GM23248 (cell line): ENCODE data around the gene GLI1. TPM values are rescaled to one million over a fixed set of nuclear protein-coding genes. Genes with fewer than 3 reads are reported as not detected.
A peak's percentile ranks its signal among the peaks of the same experiment; 100 is the strongest.
"Not testable (repeated sequence)": the region's sequence is repeated elsewhere in the genome, so short reads cannot be mapped to it uniquely, and the experiment has no call there.

Source experiments
- DNase-seq: peaks from one replicate; pipeline ENCODE4 v3.0.0-alpha.2; 2015
- H2AFZ ChIP-seq: fragments of 200-600 bp; sonication (generic); 2 replicates; pipeline ENCODE4 v1.6.1; 2016; ENCODE audit warnings: antibody characterized with exemption
- H3F3A ChIP-seq: fragments of 200-600 bp; sonication (generic); 2 replicates; pipeline ENCODE4 v1.6.1; 2016; ENCODE audit warnings: mild to moderate bottlenecking, antibody characterized with exemption, mixed run types; ENCODE audit not compliant: insufficient read depth
- H3K27ac ChIP-seq: fragments of 200-600 bp; sonication (generic); 2 replicates; pipeline ENCODE4 v1.5.1; 2016; ENCODE audit warnings: mild to moderate bottlenecking
- H3K27me3 ChIP-seq: fragments of 200-600 bp; sonication (generic); replicated peaks from 2 replicates; pipeline ENCODE4 v1.6.1; 2016; ENCODE audit warnings: mild to moderate bottlenecking; ENCODE audit not compliant: insufficient read depth
- H3K36me3 ChIP-seq: fragments of 200-600 bp; sonication (generic); 2 replicates; pipeline ENCODE4 v1.6.1; 2016; ENCODE audit warnings: low read depth, mild to moderate bottlenecking
- H3K4me1 ChIP-seq: fragments of 200-600 bp; sonication (generic); 2 replicates; pipeline ENCODE4 v1.6.1; 2016; ENCODE audit warnings: mild to moderate bottlenecking; ENCODE audit not compliant: insufficient read depth
- H3K4me2 ChIP-seq: fragments of 200-600 bp; sonication (generic); one replicate; pipeline ENCODE4 v1.6.1; 2016; ENCODE audit warnings: mild to moderate bottlenecking; ENCODE audit not compliant: unreplicated experiment
- H3K4me3 ChIP-seq: fragments of 200-600 bp; sonication (generic); 2 replicates; pipeline ENCODE4 v1.5.1; 2016; ENCODE audit warnings: mild to moderate bottlenecking
- H3K79me2 ChIP-seq: fragments of 200-600 bp; sonication (generic); 2 replicates; pipeline ENCODE4 v1.6.1; 2016; ENCODE audit warnings: mild to moderate bottlenecking; ENCODE audit not compliant: insufficient read depth
- H3K9ac ChIP-seq: fragments of 200-600 bp; sonication (generic); 2 replicates; pipeline ENCODE4 v1.6.1; 2016; ENCODE audit warnings: mild to moderate bottlenecking
- H3K9me2 ChIP-seq: fragments of 200-600 bp; sonication (generic); 2 replicates; pipeline ENCODE4 v1.6.1; 2016; ENCODE audit warnings: mixed run types, mild to moderate bottlenecking, moderate library complexity; ENCODE audit not compliant: insufficient read depth
- H3K9me3 ChIP-seq: fragments of 200-600 bp; sonication (generic); one replicate; pipeline ENCODE4 v1.6.1; 2017; ENCODE audit warnings: low read depth
- H4K20me1 ChIP-seq: fragments of 200-600 bp; sonication (generic); 2 replicates; pipeline ENCODE4 v1.6.0; 2016; ENCODE audit not compliant: insufficient read depth
- EZH2 ChIP-seq: fragments of 200-600 bp; sonication (generic); IDR thresholded peaks from 2 replicates; pipeline ENCODE4 v1.6.1; 2018; ENCODE audit warnings: antibody characterized with exemption, mild to moderate bottlenecking; ENCODE audit not compliant: insufficient read depth, poor library complexity, severe bottlenecking
- EZH2phosphoT487 ChIP-seq: fragments of 200-600 bp; sonication (generic); IDR thresholded peaks from 2 replicates; pipeline ENCODE4 v1.6.1; 2018; ENCODE audit warnings: antibody characterized with exemption, moderate library complexity, mild to moderate bottlenecking, low read depth; ENCODE audit not compliant: insufficient read depth
- WGBS, 2 experiments: methylation state at CpG; one replicate each; pipeline ENCODE4 v1.1.6; 2015 to 2017; ENCODE audit warnings: low lambda C conversion rate in 2 of 2, low coverage in 1 of 2; ENCODE audit errors: missing lambda C conversion rate in 2 of 2; 5-methylcytosine and 5-hydroxymethylcytosine counted together
- in situ Hi-C: fragments of 300-500 bp; cut with MboI; formaldehyde crosslinking; loops from 2 replicates; pipeline ENCODE4 v1.15.0; 2020
- polyA plus RNA-seq: library from polyadenylated mRNA; unstranded; fragments of >200 nt; fragmentation: Nextera tagmentation; extraction: Ambion mirVana; gene quantifications from 2 replicates; pipeline ENCODE4 v1.2.1, GENCODE V29; 2016
- total RNA-seq: library from RNA; depleted of rRNA; stranded (reverse); fragments of >200 nt; shearing (Covaris generic); gene quantifications from 2 replicates; pipeline ENCODE4 v1.2.3, GENCODE V29; 2014

Gene GLI1
- total and polyA plus RNA-seq, 2 experiments from 2014 or later = 1.0 to 1.8 TPM

DNA sequence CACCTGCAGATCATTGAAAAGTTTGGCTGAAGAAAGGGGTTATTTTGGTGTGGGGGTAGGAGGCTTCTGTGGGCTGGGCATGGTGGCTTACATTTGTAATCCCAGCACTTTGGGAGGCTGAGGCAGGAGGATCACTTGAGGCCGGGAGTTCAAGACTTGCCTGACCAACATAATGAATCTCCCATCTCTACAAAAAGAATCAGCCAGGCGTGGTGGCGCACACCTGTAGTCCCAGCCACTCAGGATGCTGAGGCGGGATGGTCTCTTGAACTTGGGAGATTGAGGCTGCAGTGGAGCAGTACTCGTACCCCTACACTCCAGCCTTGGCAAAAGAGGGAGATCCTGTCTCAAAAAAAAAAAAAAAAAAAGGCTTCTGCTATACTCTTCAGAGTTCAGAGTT is 53.7 kb downstream of the GLI1 start:
- no peaks in the 10 kb centered on the region for H3K9me2 ChIP-seq
- H3K4me3 ChIP-seq = no peak overlapping the region
- no peak for TF ChIP-seq EZH2
- no peak for TF ChIP-seq EZH2phosphoT487
- no peak for DNase-seq
- no peak overlapping the region for H3K4me2 ChIP-seq
- H3K9ac ChIP-seq = no peak overlapping the region
- no peaks in the 10 kb centered on the region for H3K27me3 ChIP-seq
- peaks cover 46% of the 10 kb centered on the region for H3K79me2 ChIP-seq
- H3K4me1 ChIP-seq = peaks cover 13% of the 10 kb centered on the region
- in situ Hi-C loops = no loop called here
- H2AFZ ChIP-seq = no peak overlapping the region
- no peaks in the 10 kb centered on the region for H3K9me3 ChIP-seq
- 95 to 100% methylated on average over 5 of the region's 5 CpGs for WGBS, 2 experiments
- peaks cover 79% of the 10 kb centered on the region for H3K36me3 ChIP-seq
- H3F3A ChIP-seq = peaks cover 87% of the 10 kb centered on the region
- no peak overlapping the region for H3K27ac ChIP-seq
- H4K20me1 ChIP-seq = peaks cover 2% of the 10 kb centered on the region; the same call in 1 of the 2 replicates

DNA sequence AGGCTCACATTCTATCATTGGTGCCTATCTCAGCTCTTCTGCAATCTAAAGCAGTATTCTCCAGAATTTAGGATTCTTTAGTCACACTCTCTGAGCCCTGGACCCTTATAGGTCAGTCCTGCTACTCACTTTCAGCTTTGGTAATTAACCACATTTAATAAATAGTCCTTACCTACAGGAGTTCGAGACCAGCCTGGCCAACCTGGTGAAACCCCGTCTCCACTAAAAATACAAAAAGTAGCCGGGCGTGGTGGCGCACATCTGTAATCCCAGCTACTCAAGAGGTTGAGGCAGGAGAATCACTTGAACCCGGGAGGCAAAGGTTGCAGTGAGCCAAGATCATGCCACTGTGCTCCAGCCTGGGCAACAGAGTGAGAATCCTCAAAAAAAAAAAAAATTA is 54.1 kb downstream of the GLI1 start:
- H3K9me3 ChIP-seq, in situ Hi-C loops, H3K4me3 ChIP-seq, H3K9me2 ChIP-seq, H3K9ac ChIP-seq, H2AFZ ChIP-seq, H4K20me1 ChIP-seq, DNase-seq, H3K27ac ChIP-seq, H3K27me3 ChIP-seq, H3K4me2 ChIP-seq: not testable (repeated sequence)
- H3K36me3 ChIP-seq = peaks cover 79% of the 10 kb centered on the region
- WGBS, 2 experiments = 90% methylated on average over 6 of the region's 6 CpGs
- peaks cover 17% of the 10 kb centered on the region for H3K4me1 ChIP-seq
- peaks cover 92% of the 10 kb centered on the region for H3F3A ChIP-seq
- peaks cover 50% of the 10 kb centered on the region for H3K79me2 ChIP-seq

DNA sequence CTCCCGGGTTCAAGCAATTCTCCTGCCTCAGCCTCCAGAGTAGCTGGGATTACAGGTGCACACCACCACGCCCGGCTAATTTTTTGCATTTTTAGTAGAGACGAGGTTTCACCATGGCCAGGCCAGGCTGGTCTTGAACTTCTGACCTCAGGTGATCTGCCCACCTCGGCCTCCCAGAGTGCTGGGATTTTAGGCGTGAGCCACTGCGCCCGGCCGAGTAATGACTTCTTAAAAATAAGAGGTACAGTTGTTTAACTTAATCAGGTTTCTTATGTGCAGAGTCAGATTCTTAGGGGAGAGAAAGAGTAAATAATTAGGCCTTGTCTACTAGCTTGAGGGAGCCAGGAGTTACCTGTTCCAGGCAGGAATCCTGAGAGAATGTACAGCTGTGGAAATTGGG is 54.7 kb downstream of the GLI1 start:
- H3K4me2 ChIP-seq, H3K27me3 ChIP-seq, H3K9ac ChIP-seq, H2AFZ ChIP-seq, DNase-seq, H3K9me3 ChIP-seq, H3K4me3 ChIP-seq, in situ Hi-C loops, H3K9me2 ChIP-seq: not testable (repeated sequence)
- peak overlapping the region; percentile 12; the same call in 1 of the 2 replicates for H3K27ac ChIP-seq
- peaks cover 93% of the 10 kb centered on the region for H3F3A ChIP-seq
- 96 to 97% methylated on average over 9 of the region's 9 CpGs for WGBS, 2 experiments
- H4K20me1 ChIP-seq = peaks cover 11% of the 10 kb centered on the region; the same call in 1 of the 2 replicates
- H3K36me3 ChIP-seq = peaks cover 77% of the 10 kb centered on the region
- H3K4me1 ChIP-seq = peaks cover 20% of the 10 kb centered on the region
- peaks cover 55% of the 10 kb centered on the region for H3K79me2 ChIP-seq

DNA sequence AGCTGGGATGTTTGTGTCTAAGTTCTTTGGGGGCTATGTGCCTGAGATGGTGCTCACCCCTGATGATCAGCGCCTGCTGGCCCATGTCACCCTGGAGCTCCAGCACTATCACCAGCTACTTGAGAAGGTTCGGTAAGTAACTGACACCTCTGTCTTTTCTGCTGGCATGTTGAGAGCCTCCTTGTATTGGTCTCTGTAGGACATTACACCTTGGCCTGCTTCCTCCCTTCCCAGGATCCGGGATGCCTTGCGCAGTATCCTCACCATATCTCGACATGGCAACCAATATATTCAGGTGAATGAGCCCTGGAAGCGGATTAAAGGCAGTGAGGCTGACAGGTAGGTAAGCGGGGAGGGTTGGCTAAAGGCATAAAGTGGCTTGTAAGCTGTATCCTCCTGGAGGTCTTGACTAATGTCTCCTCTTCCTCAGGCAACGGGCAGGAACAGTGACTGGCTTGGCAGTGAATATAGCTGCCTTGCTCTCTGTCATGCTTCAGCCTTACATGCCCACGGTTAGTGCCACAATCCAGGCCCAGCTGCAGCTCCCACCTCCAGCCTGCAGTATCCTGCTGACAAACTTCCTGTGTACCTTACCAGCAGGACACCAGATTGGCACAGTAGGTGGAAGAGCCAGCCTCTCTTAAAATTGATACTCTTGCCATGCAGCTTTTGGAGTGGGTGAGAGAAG is 55.3 kb downstream of the GLI1 start:
- Histone ChIP-seq H3K27ac (peak overlapping the region; percentile 12), H3K36me3 (peaks cover 73% of the 10 kb centered on the region), H3K4me3 (no peak overlapping the region), H3K27me3 (no peaks in the 10 kb centered on the region), H3K79me2 (peaks cover 55% of the 10 kb centered on the region), H2AFZ (no peak overlapping the region), H3K9me3 (no peaks in the 10 kb centered on the region), H3K4me2 (no peak overlapping the region), H3K9me2 (no peaks in the 10 kb centered on the region), H3K9ac (no peak overlapping the region), H3F3A (peaks cover 95% of the 10 kb centered on the region), H3K4me1 (peaks cover 20% of the 10 kb centered on the region), H4K20me1 (peaks cover 12% of the 10 kb centered on the region; the same call in 1 of the 2 replicates)
- 65 to 69% methylated on average over 9 of the region's 9 CpGs for WGBS, 2 experiments
- in situ Hi-C loops = no loop called here
- no peak for TF ChIP-seq EZH2phosphoT487
- DNase-seq = no peak

DNA sequence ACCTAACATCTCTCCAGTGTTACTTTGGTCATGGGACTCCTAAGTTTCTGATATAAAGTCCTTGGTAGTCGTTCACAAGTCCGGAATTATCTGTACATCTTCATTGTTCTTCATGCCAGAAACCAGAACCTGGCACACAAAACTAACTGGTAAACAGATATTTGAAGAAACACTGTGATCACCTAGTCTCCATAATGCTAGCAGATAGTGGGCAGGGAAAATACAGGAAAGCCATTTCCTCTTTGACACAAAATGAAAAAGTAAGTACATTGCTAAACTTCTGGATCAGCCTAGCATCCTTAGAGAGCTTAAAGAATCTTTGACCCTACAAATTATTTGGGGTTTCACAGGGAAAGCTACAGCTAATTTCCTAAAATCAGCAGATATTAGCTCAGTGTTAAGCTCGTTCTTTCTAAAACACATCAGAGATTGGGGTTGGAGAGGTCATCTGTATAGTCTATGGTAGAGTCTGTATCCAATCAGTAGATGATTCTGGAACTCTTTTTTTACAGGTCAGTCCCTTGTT is 55.9 kb downstream of the GLI1 start:
- H3K36me3 ChIP-seq = peaks cover 68% of the 10 kb centered on the region
- no peak for DNase-seq
- H3K4me3 ChIP-seq = no peak overlapping the region
- H3K9me2 ChIP-seq = no peaks in the 10 kb centered on the region
- H3K4me2 ChIP-seq = no peak overlapping the region
- H3K4me1 ChIP-seq = peaks cover 20% of the 10 kb centered on the region
- peaks cover 54% of the 10 kb centered on the region for H3K79me2 ChIP-seq
- 80 to 85% methylated on average over 3 of the region's 3 CpGs for WGBS, 2 experiments
- H3F3A ChIP-seq = peaks cover 89% of the 10 kb centered on the region
- H3K27ac ChIP-seq = peak overlapping the region; percentile 26
- no peaks in the 10 kb centered on the region for H3K27me3 ChIP-seq
- no peaks in the 10 kb centered on the region for H3K9me3 ChIP-seq
- TF ChIP-seq EZH2 (no peak), EZH2phosphoT487 (no peak)
- peaks cover 12% of the 10 kb centered on the region; the same call in 1 of the 2 replicates for H4K20me1 ChIP-seq
- no peak overlapping the region for H3K9ac ChIP-seq
- in situ Hi-C loops = no loop called here
- no peak overlapping the region for H2AFZ ChIP-seq
